HG02852 (cell line): ENCODE data around the gene KDM5B.
"Not testable (repeated sequence)": the region's sequence is repeated elsewhere in the genome, so short reads cannot be mapped to it uniquely, and the experiment has no call there.

Experiments
- ATAC-seq: cut with Tn5 transposase; IDR thresholded peaks from one replicate; pipeline ENCODE4 v1.9.1; 2021; ENCODE audit warnings: mild to moderate bottlenecking, moderate library complexity; ENCODE audit not compliant: unreplicated experiment

The KDM5B gene

GRCh38 chr1:202812176-202813026, 4.2 kb upstream of the KDM5B start:
- no peak for ATAC-seq

GRCh38 chr1:202811296-202812175, 3.3 kb upstream of the KDM5B start:
- ATAC-seq, result peak; percentile 12

DNA sequence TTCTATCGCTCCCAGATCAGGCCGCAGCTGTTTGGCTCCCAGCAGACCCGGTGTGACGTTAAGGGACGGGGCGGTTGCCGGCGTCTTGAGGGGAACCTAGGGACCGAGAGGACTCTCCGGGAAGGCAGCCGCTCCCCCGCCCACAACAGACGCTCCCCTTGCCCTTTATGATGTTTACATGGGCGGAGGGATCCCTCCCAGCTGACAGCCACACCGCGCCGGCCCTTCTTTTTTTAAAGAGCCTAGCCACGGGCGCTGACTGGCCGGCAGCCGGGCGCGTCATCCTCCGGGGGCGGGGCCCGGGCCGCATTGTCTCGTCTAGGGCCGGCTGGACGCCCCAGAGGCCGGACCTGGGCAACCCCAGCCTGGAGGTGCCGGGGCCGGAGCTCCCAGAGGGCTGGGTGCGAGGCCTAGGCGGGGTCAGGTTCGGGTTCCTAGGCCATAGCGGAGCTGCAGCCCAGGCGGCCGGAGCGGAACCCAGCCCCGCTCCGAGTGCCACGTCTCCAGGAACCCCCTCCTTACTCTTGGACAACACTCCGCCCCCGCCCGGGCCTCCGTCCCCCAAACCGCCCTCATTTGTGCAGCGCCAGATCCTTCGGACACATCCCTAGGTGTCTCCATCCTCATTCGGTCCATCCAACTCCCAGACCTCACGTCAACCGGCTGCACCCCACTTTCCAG, 2.5 kb upstream of the KDM5B start, which contains the start of gene PCAT6:
Gene PCAT6, plus strand, starts transcription at position 340 of the 681 bp plus-strand sequence.
- peak; percentile 80 for ATAC-seq

GRCh38 chr1:202810193-202810614, 2.0 kb upstream of the KDM5B start:
- ATAC-seq, result no peak

DNA sequence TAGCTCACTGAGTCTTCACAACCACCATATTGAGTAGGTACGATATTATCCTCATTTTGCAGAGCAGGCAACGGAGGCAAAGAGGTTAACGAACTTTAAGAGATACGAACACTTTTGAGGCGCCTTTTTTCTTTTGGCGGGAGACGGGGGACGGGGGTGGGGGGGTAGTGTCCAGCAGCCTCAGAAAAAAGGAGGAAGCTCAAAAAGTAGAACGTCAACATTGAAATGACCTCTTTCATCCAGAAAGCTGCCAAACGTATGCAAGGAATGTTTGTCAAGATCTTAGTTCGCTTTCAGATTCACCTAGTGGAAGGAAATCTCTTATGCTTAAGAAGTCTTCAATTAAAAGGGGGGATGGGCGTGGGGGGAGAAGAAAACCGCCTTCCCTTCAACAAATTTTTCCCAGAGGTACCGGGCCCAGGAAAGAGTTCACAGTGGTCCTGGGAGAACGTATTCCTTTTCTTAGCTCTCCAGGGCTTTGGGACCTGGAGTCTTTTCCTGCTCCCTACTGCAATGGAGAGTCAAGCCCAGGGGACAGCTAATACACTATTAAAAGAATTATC, 1.5 kb upstream of the KDM5B start:
- ATAC-seq, result no peak

DNA sequence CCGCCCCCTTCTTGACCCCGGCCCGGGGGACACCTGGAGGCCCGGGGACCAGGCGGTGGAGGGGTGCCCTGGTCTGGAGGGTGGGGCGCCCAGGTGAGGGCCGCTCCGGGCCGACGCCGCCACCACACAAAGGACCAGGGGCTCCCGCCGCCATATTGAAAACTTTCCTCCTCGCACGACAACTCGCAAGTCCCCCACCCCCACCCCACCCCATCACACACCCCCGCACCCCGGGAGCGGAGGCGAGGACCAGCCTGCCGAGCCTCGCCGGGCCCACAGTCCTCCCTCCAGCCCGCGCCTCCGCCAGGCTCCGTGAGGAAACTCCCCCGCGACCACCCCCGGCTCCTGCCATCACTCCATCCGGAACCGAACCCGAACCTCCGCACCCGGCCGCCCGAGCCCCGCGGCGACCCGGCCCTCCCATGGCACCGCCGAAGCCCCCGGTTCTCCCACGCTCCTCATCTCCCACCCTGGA, 733 bp downstream of the KDM5B start:
- no peak for ATAC-seq

GRCh38 chr1:202806845-202807450, 1.3 kb downstream of the KDM5B start:
- no peak for ATAC-seq

GRCh38 chr1:202805886-202806844, 2.1 kb downstream of the KDM5B start:
- no peak for ATAC-seq

GRCh38 chr1:202804126-202804525, 4.1 kb downstream of the KDM5B start:
- no peak for ATAC-seq

GRCh38 chr1:202802998-202803932, 5.0 kb downstream of the KDM5B start:
- no peak for ATAC-seq

DNA sequence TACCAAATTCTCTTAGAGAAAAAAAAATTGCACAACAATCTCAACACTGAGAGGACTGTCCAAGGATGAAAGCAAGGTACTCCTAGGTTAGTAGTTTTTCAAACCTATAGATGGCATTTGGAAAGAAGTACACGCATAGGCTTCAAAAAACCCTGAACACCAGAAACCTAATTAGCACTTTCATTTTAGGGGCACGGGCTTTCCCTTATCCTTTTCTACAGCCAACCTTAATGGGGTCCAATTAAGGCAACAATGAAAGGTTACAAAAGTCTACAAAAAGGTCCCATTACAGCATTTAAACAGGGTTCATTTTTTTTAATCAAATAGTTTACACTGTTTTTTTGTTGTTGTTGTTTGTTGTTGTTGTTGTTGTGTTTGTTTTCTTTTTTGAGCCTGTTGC, 6.2 kb downstream of the KDM5B start:
- ATAC-seq, result no peak

- ATAC-seq, result no peak
Measured at GRCh38 chr1:202801175-202801574, 7.0 kb downstream of the KDM5B start.

DNA sequence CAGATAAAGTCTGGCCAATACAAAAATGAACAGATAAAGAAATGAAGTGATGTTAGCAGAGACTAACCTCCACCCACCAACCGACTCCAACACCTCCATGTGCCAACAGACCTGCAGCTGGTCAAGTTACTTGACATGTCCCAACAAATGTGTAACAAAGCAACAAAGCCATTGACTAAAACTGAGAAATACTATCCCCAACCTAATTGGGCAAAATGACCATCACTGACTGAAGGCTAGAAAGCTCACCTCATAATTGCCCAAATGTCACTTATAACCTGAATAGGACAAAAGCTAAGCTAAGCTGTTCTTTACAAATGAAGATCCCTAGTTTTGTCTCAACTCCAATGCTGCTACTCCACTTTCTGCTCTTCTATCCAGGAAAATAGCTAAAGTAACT, 7.5 kb downstream of the KDM5B start:
- no peak for ATAC-seq

DNA sequence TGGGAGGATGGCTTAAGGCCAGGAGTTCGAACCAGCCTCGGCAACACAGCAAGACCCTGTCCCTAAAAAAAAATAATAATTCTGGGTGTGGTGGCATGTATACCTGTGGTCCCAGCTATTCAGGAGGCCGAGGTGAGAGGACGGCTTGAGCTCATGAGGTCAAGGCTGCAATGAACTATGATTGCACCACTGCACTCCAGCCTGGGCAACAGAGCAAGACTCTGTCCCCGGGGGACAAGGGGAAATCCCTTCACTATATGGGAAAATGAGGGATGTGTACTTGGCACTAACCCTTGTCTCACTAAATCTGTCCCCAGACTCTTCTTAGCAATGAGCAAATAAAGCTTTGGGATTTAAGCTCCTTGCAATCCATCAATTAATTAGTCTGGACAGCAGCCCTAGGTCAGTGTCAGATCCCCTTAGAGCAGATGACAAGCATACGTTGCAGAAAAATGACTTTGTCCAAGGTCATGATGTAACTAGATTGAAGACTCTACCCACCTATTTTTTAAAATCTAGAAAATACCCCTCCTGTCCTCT, 9.4 kb downstream of the KDM5B start:
- no peak for ATAC-seq

- peak; percentile 44 for ATAC-seq
Measured at GRCh38 chr1:202798260-202798659, 10.0 kb downstream of the KDM5B start.

GRCh38 chr1:202796670-202797069, 11.6 kb downstream of the KDM5B start:
- no peak for ATAC-seq

- not testable (repeated sequence) for ATAC-seq
Measured at GRCh38 chr1:202794931-202795330, 13.3 kb downstream of the KDM5B start.
